ENCODE results near the gene AGBL1.

Gene AGBL1

GRCh38 chr15:86213420-86213819 lies 133.7 kb downstream of the AGBL1 start:
- H3K4me3 ChIP-seq (ENCODE audit: control insufficient read depth, low read depth, low read length), result no peak overlapping the region
- no peak for DNase-seq (ENCODE audit: low read depth)
- no peak for TF ChIP-seq CTCF (IDR thresholded peaks at IDR 0.05; ENCODE audit: control insufficient read depth, insufficient read depth, low read depth, low read length, missing control alignments)

GRCh38 chr15:86213888-86214287 lies 134.2 kb downstream of the AGBL1 start:
- no peak for TF ChIP-seq CTCF (IDR thresholded peaks at IDR 0.05; ENCODE audit: control insufficient read depth, insufficient read depth, low read depth, low read length, missing control alignments)
- no peak for DNase-seq (ENCODE audit: low read depth)
- no peak overlapping the region for H3K4me3 ChIP-seq (ENCODE audit: control insufficient read depth, low read depth, low read length)

- DNase-seq (ENCODE audit: low read depth), result no peak
- TF ChIP-seq CTCF (IDR thresholded peaks at IDR 0.05; ENCODE audit: control insufficient read depth, insufficient read depth, low read depth, low read length, missing control alignments), result no peak
- H3K4me3 ChIP-seq (ENCODE audit: control insufficient read depth, low read depth, low read length), result no peak overlapping the region
These were observed 141.4 kb downstream of the AGBL1 start for GRCh38 chr15:86221119-86221518.

GRCh38 chr15:86229306-86229705 lies 149.6 kb downstream of the AGBL1 start:
- no peak for DNase-seq (ENCODE audit: low read depth)
- no peak overlapping the region for H3K4me3 ChIP-seq (ENCODE audit: control insufficient read depth, low read depth, low read length)
- no peak for TF ChIP-seq CTCF (IDR thresholded peaks at IDR 0.05; ENCODE audit: control insufficient read depth, insufficient read depth, low read depth, low read length, missing control alignments)

GRCh38 chr15:86229936-86230335 lies 150.3 kb downstream of the AGBL1 start:
- no peak for TF ChIP-seq CTCF (IDR thresholded peaks at IDR 0.05; ENCODE audit: control insufficient read depth, insufficient read depth, low read depth, low read length, missing control alignments)
- DNase-seq (ENCODE audit: low read depth), result no peak
- H3K4me3 ChIP-seq (ENCODE audit: control insufficient read depth, low read depth, low read length), result no peak overlapping the region

- no peak overlapping the region for H3K4me3 ChIP-seq (ENCODE audit: control insufficient read depth, low read depth, low read length)
- no peak for DNase-seq (ENCODE audit: low read depth)
- no peak for TF ChIP-seq CTCF (IDR thresholded peaks at IDR 0.05; ENCODE audit: control insufficient read depth, insufficient read depth, low read depth, low read length, missing control alignments)
These were observed 152.4 kb downstream of the AGBL1 start for GRCh38 chr15:86231864-86232721.

Measured in AG09309 (cell line).